ENCODE measurements around the gene GUCY2D.

GUCY2D gene

GRCh38 chr17:7977805-7978204, 24.6 kb upstream of the GUCY2D start:
- no peak for TF ChIP-seq CTCF (IDR thresholded peaks at IDR 0.05; ENCODE audit: low read depth, low read length, missing control alignments)
- no peak for DNase-seq (ENCODE audit: low read depth)
- in situ Hi-C loops (cut with HindIII; ENCODE audit: low sequenced_read_pairs), result no loop called here
- H3K4me3 ChIP-seq (ENCODE audit: low read depth, low read length), result no peak overlapping the region

GRCh38 chr17:7982173-7982572, 20.2 kb upstream of the GUCY2D start:
- DNase-seq (ENCODE audit: low read depth), result no peak
- in situ Hi-C loops (cut with HindIII; ENCODE audit: low sequenced_read_pairs), result no loop called here

GRCh38 chr17:7982666-7983065, 19.7 kb upstream of the GUCY2D start:
- no peak for DNase-seq (ENCODE audit: low read depth)
- TF ChIP-seq CTCF (IDR thresholded peaks at IDR 0.05; ENCODE audit: low read depth, low read length, missing control alignments), result no peak
- no peak overlapping the region for H3K4me3 ChIP-seq (ENCODE audit: low read depth, low read length)
- in situ Hi-C loops (cut with HindIII; ENCODE audit: low sequenced_read_pairs), result no loop called here

More at GRCh38 chr17:7982173-7982572, 20.2 kb upstream of the GUCY2D start:
- H3K4me3 ChIP-seq (ENCODE audit: low read depth, low read length), result no peak overlapping the region
- TF ChIP-seq CTCF (IDR thresholded peaks at IDR 0.05; ENCODE audit: low read depth, low read length, missing control alignments), result no peak

- DNase-seq (ENCODE audit: low read depth), result no peak
- no peak overlapping the region for H3K4me3 ChIP-seq (ENCODE audit: low read depth, low read length)
- in situ Hi-C loops (cut with HindIII; ENCODE audit: low sequenced_read_pairs), result no loop called here
- TF ChIP-seq CTCF (IDR thresholded peaks at IDR 0.05; ENCODE audit: low read depth, low read length, missing control alignments), result no peak
Measured at GRCh38 chr17:7984904-7985303, 17.5 kb upstream of the GUCY2D start.

GRCh38 chr17:7987112-7987893, 15.1 kb upstream of the GUCY2D start:
- in situ Hi-C loops (cut with HindIII; ENCODE audit: low sequenced_read_pairs), result no loop called here
- TF ChIP-seq CTCF (IDR thresholded peaks at IDR 0.05; ENCODE audit: low read depth, low read length, missing control alignments), result no peak
- no peak overlapping the region for H3K4me3 ChIP-seq (ENCODE audit: low read depth, low read length)
- DNase-seq (ENCODE audit: low read depth), result no peak

- TF ChIP-seq CTCF (IDR thresholded peaks at IDR 0.05; ENCODE audit: low read depth, low read length, missing control alignments), result peak; percentile 49
- in situ Hi-C loops (cut with HindIII; ENCODE audit: low sequenced_read_pairs), result no loop called here
- DNase-seq (ENCODE audit: low read depth), result peak; percentile 76
- H3K4me3 ChIP-seq (ENCODE audit: low read depth, low read length), result no peak overlapping the region
Measured at GRCh38 chr17:7988750-7989178, 13.7 kb upstream of the GUCY2D start.

Data from astrocyte of the cerebellum (primary cell).